ENCODE measurements around the gene LRP1.
"Not testable (repeated sequence)": the region's sequence is repeated elsewhere in the genome, so short reads cannot be mapped to it uniquely, and the experiment has no call there.

The LRP1 gene

GRCh38 chr12:57112492-57113294 is 15.6 kb upstream of the LRP1 start:
- no peak for DNase-seq

GRCh38 chr12:57116580-57117281 is 11.6 kb upstream of the LRP1 start:
- DNase-seq, result no peak

GRCh38 chr12:57118711-57119271 is 9.5 kb upstream of the LRP1 start:
- DNase-seq, result no peak

- no peak for DNase-seq
These were observed 8.8 kb upstream of the LRP1 start for GRCh38 chr12:57119294-57120085.

GRCh38 chr12:57120718-57121117 is 7.6 kb upstream of the LRP1 start:
- not testable (repeated sequence) for DNase-seq

- no peak for DNase-seq
These were observed 4.5 kb upstream of the LRP1 start for GRCh38 chr12:57123813-57124212.

GRCh38 chr12:57124261-57124877 is 3.9 kb upstream of the LRP1 start:
- peak; percentile 81 for DNase-seq

- DNase-seq, result no peak
These were observed 2.2 kb upstream of the LRP1 start for GRCh38 chr12:57126061-57126460.

GRCh38 chr12:57126561-57126960 is 1.7 kb upstream of the LRP1 start:
- no peak for DNase-seq

- peak; percentile 77 for DNase-seq
These were observed 1.1 kb upstream of the LRP1 start for GRCh38 chr12:57127101-57127725.

- no peak for DNase-seq
These were observed 400 bp downstream of the LRP1 start for GRCh38 chr12:57128519-57129247.

- no peak for DNase-seq
These were observed 1.1 kb downstream of the LRP1 start for GRCh38 chr12:57129321-57129842.

GRCh38 chr12:57129889-57130288 is 1.6 kb downstream of the LRP1 start:
- DNase-seq, result no peak

GRCh38 chr12:57130941-57131340 is 2.7 kb downstream of the LRP1 start:
- no peak for DNase-seq

GRCh38 chr12:57131896-57132744 is 3.8 kb downstream of the LRP1 start:
- DNase-seq, result no peak

- no peak for DNase-seq
These were observed 4.8 kb downstream of the LRP1 start for GRCh38 chr12:57133013-57133569.

- DNase-seq, result no peak
These were observed 5.6 kb downstream of the LRP1 start for GRCh38 chr12:57133916-57134315.

GRCh38 chr12:57134949-57135348 is 6.7 kb downstream of the LRP1 start:
- DNase-seq, result no peak

- no peak for DNase-seq
These were observed 7.4 kb downstream of the LRP1 start for GRCh38 chr12:57135527-57136326.

Data from CD4-positive, alpha-beta T cell treated with Interleukin-4 for 4 hours (primary cell).